H1 (cell line): Measurements from ENCODE around the gene RBM6. TPM values are rescaled to one million over a fixed set of nuclear protein-coding genes. Genes with fewer than 3 reads are reported as not detected.

Experiments
- CTBP2 ChIP-seq: IDR thresholded peaks from 2 replicates; pipeline ENCODE4 v1.7.0; 2011; ENCODE audit warnings: borderline replicate concordance, mild to moderate bottlenecking, moderate library complexity, mixed read lengths, low read length; ENCODE audit not compliant: insufficient read depth, insufficient read length
- EGR1 ChIP-seq: IDR thresholded peaks from 2 replicates; pipeline ENCODE4 v1.6.1; 2011; ENCODE audit warnings: low read depth, low read length, borderline replicate concordance
- PHF8 ChIP-seq: fragments of 200-600 bp; sonication (generic); conservative IDR thresholded peaks from 2 replicates; pipeline ENCODE4 v1.7.1; 2012; ENCODE audit warnings: low read depth, mild to moderate bottlenecking, inconsistent platforms, low read length, moderate library complexity
- RAD21 ChIP-seq, 2 experiments: IDR thresholded peaks in 1 of 2; conservative IDR thresholded peaks in 1 of 2; 2 replicates each; pipeline ENCODE4 v1.6.1; 2011; ENCODE audit warnings: low read depth in 2 of 2, low read length in 2 of 2, improper control_type of control experiment in 1 of 2, inconsistent platforms in 1 of 2, mild to moderate bottlenecking in 1 of 2, moderate library complexity in 1 of 2
- polyA plus RNA-seq, 7 experiments: library from polyadenylated mRNA; depleted of rRNA in 3 of 7; stranded (reverse) in 5 of 7; unstranded in 2 of 7; fragments of >200 nt in 5 of 7; fragments of 200-250 nt in 2 of 7; gene quantifications; 1 replicate in 5 of 7; 2 replicates in 1 of 7; 4 replicates in 1 of 7; pipeline versions ENCODE4 v1.2.1 to v1.2.3, GENCODE V29; 2011 to 2013; ENCODE audit warnings: missing spikeins in 2 of 7, mixed read lengths in 2 of 7
- total RNA-seq: library from RNA; stranded (reverse); fragmentation: NEBNext Ultra II Directional; extraction: Animal tissue kit (Norgen Biotek cat#: 25700); gene quantifications from 2 replicates; pipeline ENCODE4 v1.2.1, GENCODE V29; 2021
- TF ChIP-seq, protein P1 (sequence below), 3 experiments: IDR thresholded peaks; 1 replicate in 2 of 3; 2 replicates in 1 of 3; pipeline versions ENCODE4 v1.5.1 to v1.6.1; 2011; ENCODE audit warnings: low read length in 3 of 3, mild to moderate bottlenecking in 3 of 3, inconsistent platforms in 2 of 3, low read depth in 1 of 3, moderate library complexity in 1 of 3; ENCODE audit not compliant: insufficient read depth in 1 of 3; ENCODE audit errors: control extremely low read depth in 1 of 3
- TF ChIP-seq, protein P2 (sequence below): fragments of 300-600 bp; sonication (generic); IDR thresholded peaks from 2 replicates; pipeline ENCODE4 v1.7.1; 2012; ENCODE audit warnings: low read length, moderate library complexity, mild to moderate bottlenecking, inconsistent platforms; ENCODE audit not compliant: insufficient replicate concordance

The RBM6 gene
- total and polyA plus RNA-seq, 2 of the 8 experiments (the other 6 are each of a cell fraction or from before 2014, with no cell fraction given): 30.6 to 80.1 TPM

DNA sequence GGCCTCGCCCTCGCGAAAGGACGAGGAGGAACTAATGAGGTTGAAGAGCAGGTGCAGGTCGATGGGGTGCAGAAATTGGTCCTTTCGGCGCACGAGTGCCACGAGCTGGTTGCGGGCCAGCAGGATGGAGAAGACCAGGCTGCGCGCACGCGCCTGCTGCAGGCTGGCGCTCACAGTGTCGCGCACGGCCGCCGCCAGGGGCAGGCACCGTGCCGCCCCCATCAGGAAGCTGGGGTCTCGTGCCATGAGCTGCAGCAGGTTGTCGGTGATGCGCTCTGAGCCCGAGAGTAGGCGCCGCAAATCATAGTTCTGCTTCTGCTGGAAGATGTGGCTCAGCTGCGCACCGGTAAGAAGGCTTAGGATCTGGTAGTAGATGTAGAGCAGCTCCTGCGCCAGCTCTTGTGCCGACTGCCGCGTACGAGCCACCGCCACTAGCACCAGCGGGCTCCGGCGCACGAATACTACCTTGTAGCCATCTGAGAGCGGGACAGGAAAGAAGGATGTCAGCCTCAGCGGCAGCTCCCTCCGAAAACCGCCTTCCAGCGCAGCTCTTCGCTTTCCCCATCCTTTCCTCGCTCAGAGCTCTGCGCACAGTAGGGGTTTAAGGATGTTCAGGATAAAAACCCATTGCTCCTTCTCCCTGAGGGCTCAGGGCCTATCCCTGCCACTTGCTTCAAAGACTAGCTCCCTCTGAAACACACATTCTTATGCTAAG is 29.4 kb upstream of the RBM6 start (continued):
- TF ChIP-seq, protein P1, sequence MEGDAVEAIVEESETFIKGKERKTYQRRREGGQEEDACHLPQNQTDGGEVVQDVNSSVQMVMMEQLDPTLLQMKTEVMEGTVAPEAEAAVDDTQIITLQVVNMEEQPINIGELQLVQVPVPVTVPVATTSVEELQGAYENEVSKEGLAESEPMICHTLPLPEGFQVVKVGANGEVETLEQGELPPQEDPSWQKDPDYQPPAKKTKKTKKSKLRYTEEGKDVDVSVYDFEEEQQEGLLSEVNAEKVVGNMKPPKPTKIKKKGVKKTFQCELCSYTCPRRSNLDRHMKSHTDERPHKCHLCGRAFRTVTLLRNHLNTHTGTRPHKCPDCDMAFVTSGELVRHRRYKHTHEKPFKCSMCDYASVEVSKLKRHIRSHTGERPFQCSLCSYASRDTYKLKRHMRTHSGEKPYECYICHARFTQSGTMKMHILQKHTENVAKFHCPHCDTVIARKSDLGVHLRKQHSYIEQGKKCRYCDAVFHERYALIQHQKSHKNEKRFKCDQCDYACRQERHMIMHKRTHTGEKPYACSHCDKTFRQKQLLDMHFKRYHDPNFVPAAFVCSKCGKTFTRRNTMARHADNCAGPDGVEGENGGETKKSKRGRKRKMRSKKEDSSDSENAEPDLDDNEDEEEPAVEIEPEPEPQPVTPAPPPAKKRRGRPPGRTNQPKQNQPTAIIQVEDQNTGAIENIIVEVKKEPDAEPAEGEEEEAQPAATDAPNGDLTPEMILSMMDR (IDR thresholded peaks at IDR 0.05; ENCODE audit: control extremely low read depth in 1 of 3, insufficient read depth in 1 of 3, low read depth in 1 of 3, low read length in 3 of 3): peak in 2 of 3 experiments; percentile 74 to 78; a peak in 3 of 4 replicates
- TF ChIP-seq CTBP2 (peak; percentile 21), RAD21 (IDR thresholded peaks at IDR 0.05 in 1 of 2, conservative IDR thresholded peaks at IDR 0.05 in 1 of 2; ENCODE audit: low read depth in 2 of 2, low read length in 2 of 2) (peak; percentile 38 to 50), EGR1 (no peak), PHF8 (no peak)
- TF ChIP-seq, protein P2, sequence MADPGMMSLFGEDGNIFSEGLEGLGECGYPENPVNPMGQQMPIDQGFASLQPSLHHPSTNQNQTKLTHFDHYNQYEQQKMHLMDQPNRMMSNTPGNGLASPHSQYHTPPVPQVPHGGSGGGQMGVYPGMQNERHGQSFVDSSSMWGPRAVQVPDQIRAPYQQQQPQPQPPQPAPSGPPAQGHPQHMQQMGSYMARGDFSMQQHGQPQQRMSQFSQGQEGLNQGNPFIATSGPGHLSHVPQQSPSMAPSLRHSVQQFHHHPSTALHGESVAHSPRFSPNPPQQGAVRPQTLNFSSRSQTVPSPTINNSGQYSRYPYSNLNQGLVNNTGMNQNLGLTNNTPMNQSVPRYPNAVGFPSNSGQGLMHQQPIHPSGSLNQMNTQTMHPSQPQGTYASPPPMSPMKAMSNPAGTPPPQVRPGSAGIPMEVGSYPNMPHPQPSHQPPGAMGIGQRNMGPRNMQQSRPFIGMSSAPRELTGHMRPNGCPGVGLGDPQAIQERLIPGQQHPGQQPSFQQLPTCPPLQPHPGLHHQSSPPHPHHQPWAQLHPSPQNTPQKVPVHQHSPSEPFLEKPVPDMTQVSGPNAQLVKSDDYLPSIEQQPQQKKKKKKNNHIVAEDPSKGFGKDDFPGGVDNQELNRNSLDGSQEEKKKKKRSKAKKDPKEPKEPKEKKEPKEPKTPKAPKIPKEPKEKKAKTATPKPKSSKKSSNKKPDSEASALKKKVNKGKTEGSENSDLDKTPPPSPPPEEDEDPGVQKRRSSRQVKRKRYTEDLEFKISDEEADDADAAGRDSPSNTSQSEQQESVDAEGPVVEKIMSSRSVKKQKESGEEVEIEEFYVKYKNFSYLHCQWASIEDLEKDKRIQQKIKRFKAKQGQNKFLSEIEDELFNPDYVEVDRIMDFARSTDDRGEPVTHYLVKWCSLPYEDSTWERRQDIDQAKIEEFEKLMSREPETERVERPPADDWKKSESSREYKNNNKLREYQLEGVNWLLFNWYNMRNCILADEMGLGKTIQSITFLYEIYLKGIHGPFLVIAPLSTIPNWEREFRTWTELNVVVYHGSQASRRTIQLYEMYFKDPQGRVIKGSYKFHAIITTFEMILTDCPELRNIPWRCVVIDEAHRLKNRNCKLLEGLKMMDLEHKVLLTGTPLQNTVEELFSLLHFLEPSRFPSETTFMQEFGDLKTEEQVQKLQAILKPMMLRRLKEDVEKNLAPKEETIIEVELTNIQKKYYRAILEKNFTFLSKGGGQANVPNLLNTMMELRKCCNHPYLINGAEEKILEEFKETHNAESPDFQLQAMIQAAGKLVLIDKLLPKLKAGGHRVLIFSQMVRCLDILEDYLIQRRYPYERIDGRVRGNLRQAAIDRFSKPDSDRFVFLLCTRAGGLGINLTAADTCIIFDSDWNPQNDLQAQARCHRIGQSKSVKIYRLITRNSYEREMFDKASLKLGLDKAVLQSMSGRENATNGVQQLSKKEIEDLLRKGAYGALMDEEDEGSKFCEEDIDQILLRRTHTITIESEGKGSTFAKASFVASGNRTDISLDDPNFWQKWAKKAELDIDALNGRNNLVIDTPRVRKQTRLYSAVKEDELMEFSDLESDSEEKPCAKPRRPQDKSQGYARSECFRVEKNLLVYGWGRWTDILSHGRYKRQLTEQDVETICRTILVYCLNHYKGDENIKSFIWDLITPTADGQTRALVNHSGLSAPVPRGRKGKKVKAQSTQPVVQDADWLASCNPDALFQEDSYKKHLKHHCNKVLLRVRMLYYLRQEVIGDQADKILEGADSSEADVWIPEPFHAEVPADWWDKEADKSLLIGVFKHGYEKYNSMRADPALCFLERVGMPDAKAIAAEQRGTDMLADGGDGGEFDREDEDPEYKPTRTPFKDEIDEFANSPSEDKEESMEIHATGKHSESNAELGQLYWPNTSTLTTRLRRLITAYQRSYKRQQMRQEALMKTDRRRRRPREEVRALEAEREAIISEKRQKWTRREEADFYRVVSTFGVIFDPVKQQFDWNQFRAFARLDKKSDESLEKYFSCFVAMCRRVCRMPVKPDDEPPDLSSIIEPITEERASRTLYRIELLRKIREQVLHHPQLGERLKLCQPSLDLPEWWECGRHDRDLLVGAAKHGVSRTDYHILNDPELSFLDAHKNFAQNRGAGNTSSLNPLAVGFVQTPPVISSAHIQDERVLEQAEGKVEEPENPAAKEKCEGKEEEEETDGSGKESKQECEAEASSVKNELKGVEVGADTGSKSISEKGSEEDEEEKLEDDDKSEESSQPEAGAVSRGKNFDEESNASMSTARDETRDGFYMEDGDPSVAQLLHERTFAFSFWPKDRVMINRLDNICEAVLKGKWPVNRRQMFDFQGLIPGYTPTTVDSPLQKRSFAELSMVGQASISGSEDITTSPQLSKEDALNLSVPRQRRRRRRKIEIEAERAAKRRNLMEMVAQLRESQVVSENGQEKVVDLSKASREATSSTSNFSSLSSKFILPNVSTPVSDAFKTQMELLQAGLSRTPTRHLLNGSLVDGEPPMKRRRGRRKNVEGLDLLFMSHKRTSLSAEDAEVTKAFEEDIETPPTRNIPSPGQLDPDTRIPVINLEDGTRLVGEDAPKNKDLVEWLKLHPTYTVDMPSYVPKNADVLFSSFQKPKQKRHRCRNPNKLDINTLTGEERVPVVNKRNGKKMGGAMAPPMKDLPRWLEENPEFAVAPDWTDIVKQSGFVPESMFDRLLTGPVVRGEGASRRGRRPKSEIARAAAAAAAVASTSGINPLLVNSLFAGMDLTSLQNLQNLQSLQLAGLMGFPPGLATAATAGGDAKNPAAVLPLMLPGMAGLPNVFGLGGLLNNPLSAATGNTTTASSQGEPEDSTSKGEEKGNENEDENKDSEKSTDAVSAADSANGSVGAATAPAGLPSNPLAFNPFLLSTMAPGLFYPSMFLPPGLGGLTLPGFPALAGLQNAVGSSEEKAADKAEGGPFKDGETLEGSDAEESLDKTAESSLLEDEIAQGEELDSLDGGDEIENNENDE: no peak
